Mucosa of rectum (tissue), 2 donors: Measurements from ENCODE around the gene GZF1.
A peak's percentile ranks its signal among the peaks of the same experiment; 100 is the strongest.

ENCODE experiments used
- H3K27ac ChIP-seq, 2 donors: one replicate each; pipeline ENCODE4 v1.7.0; 2013; ENCODE audit warnings: inconsistent platforms in 2 of 2, low read depth in 2 of 2, low read length in 2 of 2
- H3K27me3 ChIP-seq, 2 donors: one replicate each; pipeline ENCODE4 v1.7.0; 2013; ENCODE audit warnings: low read length in 2 of 2; ENCODE audit not compliant: control insufficient read depth in 2 of 2, insufficient read depth in 2 of 2
- H3K36me3 ChIP-seq, 2 donors: one replicate each; pipeline ENCODE4 v1.7.0; 2013; ENCODE audit warnings: low read length in 2 of 2; ENCODE audit not compliant: control insufficient read depth in 2 of 2, insufficient read depth in 2 of 2
- H3K4me1 ChIP-seq, 2 donors: one replicate each; pipeline ENCODE4 v1.7.0; 2013; ENCODE audit warnings: low read length in 2 of 2, mild to moderate bottlenecking in 1 of 2; ENCODE audit not compliant: control insufficient read depth in 2 of 2, insufficient read depth in 2 of 2
- H3K4me3 ChIP-seq, 2 donors: one replicate each; pipeline ENCODE4 v1.7.0; 2013; ENCODE audit warnings: low read length in 2 of 2
- H3K9ac ChIP-seq, 2 donors: one replicate each; pipeline ENCODE4 v1.7.0; 2013; ENCODE audit warnings: low read length in 2 of 2, low read depth in 1 of 2, mild to moderate bottlenecking in 1 of 2
- H3K9me3 ChIP-seq, 2 donors: one replicate each; pipeline ENCODE4 v1.7.0; 2013; ENCODE audit warnings: low read length in 2 of 2; ENCODE audit not compliant: control insufficient read depth in 2 of 2
- donor health status: healthy.
- donor health status: Normal muscosa, but diverticular disease.

Gene GZF1

DNA sequence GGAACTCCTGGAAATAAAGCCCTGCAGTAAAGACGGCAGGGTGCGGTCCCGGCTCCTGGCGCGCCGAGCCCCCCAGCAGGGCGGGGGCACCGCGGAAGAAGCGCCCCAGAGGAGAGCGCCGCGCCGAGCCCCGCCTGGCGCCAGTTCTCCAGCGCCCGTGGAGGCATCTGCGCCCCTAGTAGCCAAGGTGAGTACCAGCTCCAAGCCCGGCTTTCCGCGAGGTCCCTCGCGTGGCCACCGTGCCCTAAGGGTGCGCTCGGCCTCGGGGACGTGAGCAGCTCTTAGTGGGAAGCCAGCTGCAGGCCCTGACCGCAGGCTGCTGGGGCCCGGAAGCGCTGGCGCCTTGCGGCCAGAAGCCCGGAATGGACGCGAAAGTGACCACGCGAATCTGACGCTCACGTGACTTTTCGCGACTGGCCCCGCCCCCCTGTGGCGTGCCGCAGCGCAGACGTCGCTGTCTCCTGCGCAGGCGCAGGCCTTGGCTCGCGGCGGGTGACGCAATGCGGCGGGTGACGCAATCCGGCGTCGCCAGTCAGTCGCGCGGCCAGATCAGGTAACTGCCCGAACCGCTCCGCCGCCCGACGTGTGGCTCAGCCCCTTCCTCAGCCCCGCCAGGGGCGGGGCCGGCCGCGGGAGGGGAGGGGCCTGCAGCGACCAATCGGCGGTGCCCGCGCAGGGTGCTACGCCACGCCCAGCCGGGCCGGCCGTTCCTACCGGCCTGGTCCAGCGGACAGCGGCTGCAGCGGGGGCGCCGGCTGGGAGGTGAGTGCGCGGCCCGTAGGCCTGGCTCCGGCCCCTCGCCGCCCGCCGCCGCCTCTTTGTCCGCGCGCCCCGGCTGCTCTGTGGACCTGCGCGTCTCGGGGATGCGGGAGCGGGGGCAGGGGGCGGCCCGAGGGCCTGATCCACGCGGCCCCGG lies at the start of gene GZF1:
Gene GZF1, plus strand, starts transcription at position 707 of the 916 bp plus-strand sequence. CDS start 2,202 bp downstream, outside the sequence.
- H3K27ac ChIP-seq = peak within 1 kb of the TSS; percentile 99
- H3K27me3 ChIP-seq = no peaks in the 10 kb centered on the region
- H3K4me1 ChIP-seq = peaks cover 23 to 41% of the 10 kb centered on the region in 2 donors
- peaks cover 5 to 16% of the 10 kb centered on the region in 2 donors for H3K36me3 ChIP-seq
- peak within 1 kb of the TSS; percentile 98 to 99 for H3K9ac ChIP-seq
- no peaks in the 10 kb centered on the region for H3K9me3 ChIP-seq
- peak within 1 kb of the TSS; percentile 87 to 91 for H3K4me3 ChIP-seq

DNA sequence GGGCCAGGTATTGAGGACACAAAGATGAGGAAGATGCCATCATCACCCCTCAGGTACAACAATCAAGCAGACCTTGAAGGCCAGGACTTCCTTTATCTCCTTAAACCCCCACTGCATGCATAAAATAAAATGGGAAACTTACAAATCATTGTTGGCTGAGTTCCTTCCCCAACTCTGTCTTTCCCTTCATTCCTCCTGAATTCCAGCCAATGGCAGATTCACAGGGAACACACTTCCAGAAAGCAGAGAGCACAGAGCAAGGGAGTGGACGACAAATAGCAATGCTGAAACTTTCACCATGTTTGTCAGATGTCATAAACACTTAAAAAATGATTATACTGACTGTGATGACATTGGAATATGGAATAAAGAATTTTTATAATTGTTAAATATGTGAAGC lies 48.7 kb upstream of the GZF1 start:
- no peak overlapping the region for H3K27ac ChIP-seq
- no peaks in the 10 kb centered on the region for H3K27me3 ChIP-seq
- no peaks in the 10 kb centered on the region for H3K4me1 ChIP-seq
- H3K9ac ChIP-seq = no peak overlapping the region
- no peak overlapping the region for H3K4me3 ChIP-seq
- H3K36me3 ChIP-seq = no peaks in the 10 kb centered on the region
- H3K9me3 ChIP-seq = no peaks in the 10 kb centered on the region

DNA sequence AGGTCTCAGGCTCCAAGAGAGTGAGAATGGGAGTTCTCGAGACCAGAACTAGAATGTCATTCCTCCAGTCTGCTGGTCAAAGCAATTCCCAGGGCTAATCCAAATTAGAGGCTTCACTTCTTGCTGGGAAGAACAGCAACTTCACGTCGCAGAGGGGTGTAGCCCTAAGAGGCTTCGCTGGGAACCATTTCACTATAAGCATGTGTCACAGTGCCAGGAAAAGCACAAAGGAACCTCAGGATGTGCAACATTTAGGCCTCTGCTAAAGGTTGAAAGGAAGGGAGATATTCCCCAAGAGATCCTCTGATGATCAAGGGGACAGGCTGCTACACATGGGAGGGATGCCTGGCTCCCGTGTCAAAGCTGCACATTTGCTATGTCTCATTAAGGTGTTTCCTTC lies 47.3 kb upstream of the GZF1 start:
- Histone ChIP-seq H3K4me1 (no peaks in the 10 kb centered on the region), H3K27ac (peak overlapping the region in 1 of 2 donors; percentile 34), H3K27me3 (no peaks in the 10 kb centered on the region), H3K9ac (no peak overlapping the region), H3K9me3 (no peaks in the 10 kb centered on the region), H3K36me3 (no peaks in the 10 kb centered on the region), H3K4me3 (no peak overlapping the region)

DNA sequence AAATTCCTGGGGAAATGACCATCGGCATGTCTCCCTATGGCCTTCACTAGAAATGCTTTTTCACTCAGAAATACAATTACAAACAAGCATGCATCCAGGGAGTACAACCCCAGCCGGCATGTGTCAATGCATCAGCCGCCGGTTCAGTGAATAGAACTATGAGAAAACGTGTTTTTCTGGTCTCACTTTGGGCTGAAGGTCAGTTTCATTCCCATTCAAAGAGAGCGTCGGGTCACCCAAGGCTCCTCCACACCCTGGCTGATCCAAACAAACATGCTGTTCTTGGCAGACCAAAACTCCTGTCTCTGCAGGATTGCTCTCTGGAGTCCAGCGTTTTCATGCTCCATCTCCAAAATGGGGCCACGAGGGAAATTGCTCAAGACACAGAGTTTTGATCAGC lies 46.9 kb upstream of the GZF1 start:
- Histone ChIP-seq H3K27ac (peak overlapping the region in 1 of 2 donors; percentile 34), H3K4me3 (no peak overlapping the region), H3K4me1 (no peaks in the 10 kb centered on the region), H3K9ac (no peak overlapping the region), H3K27me3 (no peaks in the 10 kb centered on the region), H3K36me3 (no peaks in the 10 kb centered on the region), H3K9me3 (no peaks in the 10 kb centered on the region)

- H3K36me3 ChIP-seq = no peaks in the 10 kb centered on the region
- H3K4me1 ChIP-seq = no peaks in the 10 kb centered on the region
- H3K4me3 ChIP-seq = no peak overlapping the region
- no peak overlapping the region for H3K9ac ChIP-seq
- no peaks in the 10 kb centered on the region for H3K27me3 ChIP-seq
- H3K27ac ChIP-seq = no peak overlapping the region
- H3K9me3 ChIP-seq = no peaks in the 10 kb centered on the region
Observed at GRCh38 chr20:23316626-23317025, 45.4 kb upstream of the GZF1 start.

GRCh38 chr20:23317081-23317480 lies 44.9 kb upstream of the GZF1 start:
- Histone ChIP-seq H3K4me1 (no peaks in the 10 kb centered on the region), H3K9me3 (no peaks in the 10 kb centered on the region), H3K4me3 (no peak overlapping the region), H3K27me3 (no peaks in the 10 kb centered on the region), H3K27ac (no peak overlapping the region), H3K9ac (no peak overlapping the region), H3K36me3 (no peaks in the 10 kb centered on the region)

DNA sequence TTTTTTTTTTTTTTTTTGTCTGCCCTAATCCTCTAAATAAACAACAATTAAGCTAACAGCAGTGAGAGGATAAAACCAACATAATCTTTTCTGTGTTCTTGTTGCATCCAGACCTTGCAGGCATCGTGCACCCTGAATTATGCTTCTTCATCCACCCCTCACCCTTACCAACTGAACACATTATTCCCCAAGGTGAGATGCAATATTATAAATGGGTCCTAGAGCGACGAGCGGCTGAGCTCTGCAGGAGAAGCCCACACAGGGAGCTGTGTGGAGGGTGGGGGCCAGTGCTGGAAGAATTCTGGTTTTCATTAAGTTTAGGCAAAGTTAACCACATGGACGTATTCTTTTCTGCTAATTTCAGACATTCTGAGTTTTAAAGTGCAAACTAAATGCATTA lies 43.6 kb upstream of the GZF1 start:
- no peaks in the 10 kb centered on the region for H3K36me3 ChIP-seq

GRCh38 chr20:23320317-23320716 lies 41.7 kb upstream of the GZF1 start:
- H3K36me3 ChIP-seq = no peaks in the 10 kb centered on the region
- H3K9me3 ChIP-seq = no peaks in the 10 kb centered on the region
- H3K27me3 ChIP-seq = no peaks in the 10 kb centered on the region
- no peak overlapping the region for H3K4me3 ChIP-seq
- no peaks in the 10 kb centered on the region for H3K4me1 ChIP-seq
- no peak overlapping the region for H3K9ac ChIP-seq
- no peak overlapping the region for H3K27ac ChIP-seq

More for the DNA sequence above, 43.6 kb upstream of the GZF1 start:
- Histone ChIP-seq H3K27me3 (no peaks in the 10 kb centered on the region), H3K4me1 (no peaks in the 10 kb centered on the region), H3K27ac (no peak overlapping the region), H3K9ac (no peak overlapping the region), H3K9me3 (no peaks in the 10 kb centered on the region), H3K4me3 (no peak overlapping the region)

DNA sequence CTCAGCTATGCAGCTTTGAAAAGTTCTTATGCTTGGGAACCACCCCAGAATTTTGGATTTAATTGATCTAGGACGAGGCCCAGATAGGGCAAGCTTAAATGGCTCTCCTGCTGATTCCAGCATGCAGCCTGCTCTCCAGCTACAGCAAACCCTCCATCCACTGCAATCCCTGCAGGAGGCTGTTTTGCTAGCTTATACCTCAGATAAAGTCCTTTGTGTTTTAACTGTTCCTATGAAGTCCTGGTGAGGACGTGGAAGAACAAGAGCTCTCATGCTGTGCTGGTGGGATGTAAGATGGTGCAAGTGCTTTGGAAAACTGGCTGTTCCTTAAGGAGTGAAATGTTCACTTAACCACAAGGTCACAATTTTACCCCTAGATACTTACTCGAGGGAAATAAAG lies 36.9 kb upstream of the GZF1 start:
- Histone ChIP-seq H3K4me3 (no peak overlapping the region), H3K4me1 (no peaks in the 10 kb centered on the region), H3K27ac (no peak overlapping the region), H3K27me3 (no peaks in the 10 kb centered on the region), H3K9me3 (no peaks in the 10 kb centered on the region), H3K36me3 (no peaks in the 10 kb centered on the region), H3K9ac (no peak overlapping the region)

DNA sequence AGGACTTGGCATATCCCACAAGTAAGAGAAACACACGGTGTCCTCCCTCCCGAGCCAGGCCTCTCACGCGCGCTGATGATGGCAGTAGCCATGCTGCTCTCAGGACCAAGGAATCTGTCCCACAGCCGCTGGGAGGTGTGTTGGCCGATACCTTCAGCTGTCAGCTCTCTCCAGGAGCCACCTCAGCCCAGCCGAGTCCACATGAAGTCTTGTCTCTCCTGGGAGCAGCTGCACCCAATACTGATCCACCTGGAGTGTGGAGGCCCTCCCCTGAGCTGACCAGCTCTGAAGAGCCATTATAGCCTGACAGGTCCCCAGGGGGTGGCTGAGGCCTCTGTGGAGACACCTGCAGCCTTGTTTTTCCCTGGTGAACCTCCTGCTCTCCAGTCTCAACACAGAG lies 35.2 kb upstream of the GZF1 start:
- Histone ChIP-seq H3K9ac (no peak overlapping the region), H3K4me1 (no peaks in the 10 kb centered on the region), H3K4me3 (no peak overlapping the region), H3K36me3 (no peaks in the 10 kb centered on the region), H3K9me3 (no peaks in the 10 kb centered on the region), H3K27ac (no peak overlapping the region), H3K27me3 (no peaks in the 10 kb centered on the region)
